Tibial nerve (tissue), 3 donors: ENCODE measurements around the gene ADAT3.

Source experiments
- POLR2A ChIP-seq, 2 donors: fragments of 450-650 bp; IDR thresholded peaks; one replicate each; pipeline ENCODE4 v1.6.1; 2017; ENCODE audit warnings: antibody characterized with exemption in 2 of 2, mild to moderate bottlenecking in 2 of 2, moderate library complexity in 2 of 2
- TF ChIP-seq, protein P1 (sequence below), 5 experiments: fragments of 200-600 bp in 3 of 5; fragments of 450-650 bp in 2 of 5; sonication (generic) in 3 of 5; IDR thresholded peaks; one replicate each; pipeline ENCODE4 v1.5.1; 2016 to 2019; ENCODE audit warnings: antibody characterized with exemption in 5 of 5, mild to moderate bottlenecking in 3 of 5, moderate library complexity in 2 of 5

- TF ChIP-seq, protein P1, sequence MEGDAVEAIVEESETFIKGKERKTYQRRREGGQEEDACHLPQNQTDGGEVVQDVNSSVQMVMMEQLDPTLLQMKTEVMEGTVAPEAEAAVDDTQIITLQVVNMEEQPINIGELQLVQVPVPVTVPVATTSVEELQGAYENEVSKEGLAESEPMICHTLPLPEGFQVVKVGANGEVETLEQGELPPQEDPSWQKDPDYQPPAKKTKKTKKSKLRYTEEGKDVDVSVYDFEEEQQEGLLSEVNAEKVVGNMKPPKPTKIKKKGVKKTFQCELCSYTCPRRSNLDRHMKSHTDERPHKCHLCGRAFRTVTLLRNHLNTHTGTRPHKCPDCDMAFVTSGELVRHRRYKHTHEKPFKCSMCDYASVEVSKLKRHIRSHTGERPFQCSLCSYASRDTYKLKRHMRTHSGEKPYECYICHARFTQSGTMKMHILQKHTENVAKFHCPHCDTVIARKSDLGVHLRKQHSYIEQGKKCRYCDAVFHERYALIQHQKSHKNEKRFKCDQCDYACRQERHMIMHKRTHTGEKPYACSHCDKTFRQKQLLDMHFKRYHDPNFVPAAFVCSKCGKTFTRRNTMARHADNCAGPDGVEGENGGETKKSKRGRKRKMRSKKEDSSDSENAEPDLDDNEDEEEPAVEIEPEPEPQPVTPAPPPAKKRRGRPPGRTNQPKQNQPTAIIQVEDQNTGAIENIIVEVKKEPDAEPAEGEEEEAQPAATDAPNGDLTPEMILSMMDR (IDR thresholded peaks at IDR 0.05) = no peak
- no peak for TF ChIP-seq POLR2A (IDR thresholded peaks at IDR 0.05)
Measured at GRCh38 chr19:1947651-1948209, 42.5 kb downstream of the ADAT3 start.
